Measurements from ENCODE around the gene CDYL2. TPM values are rescaled to one million over a fixed set of nuclear protein-coding genes. Genes with fewer than 3 reads are reported as not detected.

CDYL2 gene
- total and polyA plus RNA-seq, 4 donors = 1.3 to 12.6 (median 3.7) TPM

DNA sequence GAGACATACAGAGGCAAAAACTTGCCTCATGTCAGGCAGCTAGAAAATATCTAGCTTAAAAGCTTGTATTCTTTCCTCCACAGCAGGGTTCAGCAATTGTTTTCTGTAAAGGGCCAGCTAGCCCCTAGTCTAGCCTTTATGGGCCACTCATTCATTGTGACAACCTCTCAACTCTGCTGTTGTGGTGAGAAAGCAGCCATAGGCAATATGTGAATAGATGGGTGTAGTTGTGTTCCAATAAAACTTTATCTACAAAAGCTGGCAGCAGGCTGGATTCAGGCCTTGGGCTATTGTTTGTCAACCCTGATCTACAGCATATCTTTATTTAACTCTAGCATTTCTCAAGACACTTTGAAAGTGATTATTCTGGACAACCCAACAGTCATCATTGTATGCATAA is 46.4 kb upstream of the CDYL2 start:
- H3K4me1 ChIP-seq (ENCODE audit: control insufficient read depth in 5 of 5, insufficient read depth in 5 of 5, low read length in 5 of 5) = peaks cover 0 to 3% (median 0%) of the 10 kb centered on the region in 5 donors
- TF ChIP-seq, protein P1, sequence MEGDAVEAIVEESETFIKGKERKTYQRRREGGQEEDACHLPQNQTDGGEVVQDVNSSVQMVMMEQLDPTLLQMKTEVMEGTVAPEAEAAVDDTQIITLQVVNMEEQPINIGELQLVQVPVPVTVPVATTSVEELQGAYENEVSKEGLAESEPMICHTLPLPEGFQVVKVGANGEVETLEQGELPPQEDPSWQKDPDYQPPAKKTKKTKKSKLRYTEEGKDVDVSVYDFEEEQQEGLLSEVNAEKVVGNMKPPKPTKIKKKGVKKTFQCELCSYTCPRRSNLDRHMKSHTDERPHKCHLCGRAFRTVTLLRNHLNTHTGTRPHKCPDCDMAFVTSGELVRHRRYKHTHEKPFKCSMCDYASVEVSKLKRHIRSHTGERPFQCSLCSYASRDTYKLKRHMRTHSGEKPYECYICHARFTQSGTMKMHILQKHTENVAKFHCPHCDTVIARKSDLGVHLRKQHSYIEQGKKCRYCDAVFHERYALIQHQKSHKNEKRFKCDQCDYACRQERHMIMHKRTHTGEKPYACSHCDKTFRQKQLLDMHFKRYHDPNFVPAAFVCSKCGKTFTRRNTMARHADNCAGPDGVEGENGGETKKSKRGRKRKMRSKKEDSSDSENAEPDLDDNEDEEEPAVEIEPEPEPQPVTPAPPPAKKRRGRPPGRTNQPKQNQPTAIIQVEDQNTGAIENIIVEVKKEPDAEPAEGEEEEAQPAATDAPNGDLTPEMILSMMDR (IDR thresholded peaks at IDR 0.05; ENCODE audit: control extremely low read depth, extremely low read depth) = no peak
- H3K9ac ChIP-seq (ENCODE audit: insufficient read depth in 1 of 2, low read length in 2 of 2) = no peak overlapping the region
- ATAC-seq (ENCODE audit: insufficient read depth, low FRiP score) (no peak), DNase-seq (no peak)
- no peaks in the 10 kb centered on the region for H3K27me3 ChIP-seq (ENCODE audit: control insufficient read depth in 3 of 3, insufficient read depth in 3 of 3, low read length in 2 of 3)
- no peak overlapping the region for H3K4me3 ChIP-seq
- H3K9me3 ChIP-seq (ENCODE audit: control insufficient read depth in 4 of 4, insufficient read depth in 3 of 4, low read length in 3 of 4) = no peaks in the 10 kb centered on the region
- H3K27ac ChIP-seq (ENCODE audit: low read depth in 1 of 2, low read length in 1 of 2) = no peak overlapping the region
- H3K36me3 ChIP-seq (ENCODE audit: control insufficient read depth in 4 of 4, insufficient read depth in 4 of 4, low read length in 4 of 4) = no peaks in the 10 kb centered on the region

DNA sequence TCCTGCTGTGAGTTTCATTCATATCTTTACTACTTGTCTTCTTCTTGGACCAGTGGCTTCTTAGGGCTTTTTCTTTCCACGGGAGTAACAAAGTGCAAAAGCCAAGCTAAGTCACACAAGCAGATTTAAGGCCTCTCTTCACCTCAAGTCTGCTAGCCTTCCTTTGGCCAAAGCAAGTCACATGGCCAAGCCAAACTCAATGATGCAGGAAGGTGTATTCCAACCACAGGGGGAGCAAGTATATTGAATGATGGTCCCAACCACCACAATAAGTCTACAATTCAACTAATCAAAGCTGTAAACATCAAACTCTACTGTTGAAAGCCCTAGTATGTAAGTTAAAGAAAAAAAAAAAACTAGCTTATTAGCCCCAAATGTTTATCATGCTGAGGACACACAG is 44.5 kb upstream of the CDYL2 start:
- peaks cover 0 to 3% (median 0%) of the 10 kb centered on the region in 5 donors for H3K4me1 ChIP-seq (ENCODE audit: control insufficient read depth in 5 of 5, insufficient read depth in 5 of 5, low read length in 5 of 5)
- no peaks in the 10 kb centered on the region for H3K27me3 ChIP-seq (ENCODE audit: control insufficient read depth in 3 of 3, insufficient read depth in 3 of 3, low read length in 2 of 3)
- no peak overlapping the region for H3K9ac ChIP-seq (ENCODE audit: insufficient read depth in 1 of 2, low read length in 2 of 2)
- no peaks in the 10 kb centered on the region for H3K36me3 ChIP-seq (ENCODE audit: control insufficient read depth in 4 of 4, insufficient read depth in 4 of 4, low read length in 4 of 4)
- H3K27ac ChIP-seq (ENCODE audit: low read depth in 1 of 2, low read length in 1 of 2) = no peak overlapping the region
- peaks cover 0 to 3% (median 0%) of the 10 kb centered on the region in 4 donors for H3K9me3 ChIP-seq (ENCODE audit: control insufficient read depth in 4 of 4, insufficient read depth in 3 of 4, low read length in 3 of 4)
- DNase-seq (no peak), ATAC-seq (ENCODE audit: insufficient read depth, low FRiP score) (no peak)
- 90 to 100% methylated on average over 1 of the region's 1 CpG for WGBS, 2 donors
- TF ChIP-seq, protein P1 (IDR thresholded peaks at IDR 0.05; ENCODE audit: control extremely low read depth, extremely low read depth) = no peak
- no peak overlapping the region for H3K4me3 ChIP-seq

DNA sequence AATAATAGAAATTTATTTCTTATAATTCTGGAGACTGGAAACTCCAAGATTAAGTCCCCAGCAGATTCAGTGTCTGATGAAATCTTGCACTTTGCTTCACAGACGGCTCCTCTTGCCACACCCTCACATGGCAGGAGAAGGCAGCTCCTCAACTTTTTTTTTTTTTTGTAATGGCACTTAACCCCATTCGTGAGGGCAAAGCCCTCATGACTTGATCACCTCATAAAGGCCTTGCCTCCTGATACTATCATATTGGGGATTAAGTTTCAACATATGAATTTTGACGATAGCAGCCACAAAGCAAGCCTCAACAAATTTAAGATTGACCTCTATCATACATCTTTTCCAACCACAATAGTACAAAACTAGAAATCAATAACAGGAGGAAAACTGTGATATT is 42.3 kb upstream of the CDYL2 start:
- TF ChIP-seq, protein P1 (IDR thresholded peaks at IDR 0.05; ENCODE audit: control extremely low read depth, extremely low read depth) = no peak

DNA sequence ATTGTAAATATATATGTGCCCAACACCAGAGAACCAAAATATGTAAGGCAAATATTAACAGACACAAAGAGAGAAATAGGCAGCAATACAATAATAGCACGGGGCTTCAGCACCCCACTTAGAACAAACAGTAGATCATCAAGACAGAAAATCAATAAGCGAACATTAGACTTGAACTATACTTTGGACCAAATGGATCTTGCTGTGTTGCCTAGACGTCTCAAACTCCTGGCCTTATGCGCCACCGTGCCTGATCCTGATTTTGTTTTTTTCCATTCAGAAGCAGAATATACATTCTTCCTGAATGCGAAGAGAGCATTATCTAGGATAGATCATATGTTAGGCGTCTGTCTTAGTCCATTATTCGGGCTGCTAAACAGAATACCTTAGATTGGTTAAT is 41.9 kb upstream of the CDYL2 start:
- ATAC-seq (ENCODE audit: insufficient read depth, low FRiP score) (no peak), DNase-seq (no peak)
- 91 to 94% methylated on average over 8 of the region's 8 CpGs for WGBS, 2 donors
- H3K4me3 ChIP-seq = no peak overlapping the region
- H3K9me3 ChIP-seq (ENCODE audit: control insufficient read depth in 4 of 4, insufficient read depth in 3 of 4, low read length in 3 of 4) = peaks cover 0 to 8% (median 4%) of the 10 kb centered on the region in 4 donors
- TF ChIP-seq, protein P1 (IDR thresholded peaks at IDR 0.05; ENCODE audit: control extremely low read depth, extremely low read depth) = no peak
- no peak overlapping the region for H3K27ac ChIP-seq (ENCODE audit: low read depth in 1 of 2, low read length in 1 of 2)
- H3K36me3 ChIP-seq (ENCODE audit: control insufficient read depth in 4 of 4, insufficient read depth in 4 of 4, low read length in 4 of 4) = no peaks in the 10 kb centered on the region
- no peak overlapping the region for H3K9ac ChIP-seq (ENCODE audit: insufficient read depth in 1 of 2, low read length in 2 of 2)
- H3K4me1 ChIP-seq (ENCODE audit: control insufficient read depth in 5 of 5, insufficient read depth in 5 of 5, low read length in 5 of 5) = peaks cover 0 to 2% (median 0%) of the 10 kb centered on the region in 5 donors
- H3K27me3 ChIP-seq (ENCODE audit: control insufficient read depth in 3 of 3, insufficient read depth in 3 of 3, low read length in 2 of 3) = no peaks in the 10 kb centered on the region

More for the DNA sequence above, 42.3 kb upstream of the CDYL2 start:
- no peak overlapping the region for H3K4me3 ChIP-seq
- 58 to 68% methylated on average over 3 of the region's 3 CpGs for WGBS, 2 donors
- H3K27ac ChIP-seq (ENCODE audit: low read depth in 1 of 2, low read length in 1 of 2) = no peak overlapping the region
- peaks cover 0 to 5% (median 3%) of the 10 kb centered on the region in 4 donors for H3K9me3 ChIP-seq (ENCODE audit: control insufficient read depth in 4 of 4, insufficient read depth in 3 of 4, low read length in 3 of 4)
- no peaks in the 10 kb centered on the region for H3K27me3 ChIP-seq (ENCODE audit: control insufficient read depth in 3 of 3, insufficient read depth in 3 of 3, low read length in 2 of 3)
- no peaks in the 10 kb centered on the region for H3K36me3 ChIP-seq (ENCODE audit: control insufficient read depth in 4 of 4, insufficient read depth in 4 of 4, low read length in 4 of 4)
- peaks cover 0 to 2% (median 0%) of the 10 kb centered on the region in 5 donors for H3K4me1 ChIP-seq (ENCODE audit: control insufficient read depth in 5 of 5, insufficient read depth in 5 of 5, low read length in 5 of 5)
- DNase-seq (no peak), ATAC-seq (ENCODE audit: insufficient read depth, low FRiP score) (no peak)
- no peak overlapping the region for H3K9ac ChIP-seq (ENCODE audit: insufficient read depth in 1 of 2, low read length in 2 of 2)

Data from lung (tissue), 12 donors.